PC-3 (cell line): ENCODE data around the gene APLP1. TPM values are rescaled to one million over a fixed set of nuclear protein-coding genes. Genes with fewer than 3 reads are reported as not detected.

Experiments used
- ATAC-seq: fragments of 200-7000 bp; cut with Tn5 transposase; 2 replicates; pipeline ENCODE4 v1.9.1; 2020; ENCODE audit warnings: mild to moderate bottlenecking, moderate library complexity
- BruUV-seq: library from RNA; stranded (reverse); fragments of 400-500 nt; replicated peaks from 2 replicates; lab custom pipeline; 2021; lab: Mats Ljungman, UMichigan
- CTCF ChIA-PET: fragments of 300-600 bp; sonication (Branson Sonifier 250); formaldehyde crosslinking; loops from one replicate; lab custom pipeline; 2022; ENCODE audit warnings: antibody characterized with exemption; lab: Charles Lee
- POLR2A ChIA-PET: fragments of 300-600 bp; sonication (Branson Sonifier 250); formaldehyde crosslinking; loops from one replicate; lab custom pipeline; 2022; ENCODE audit warnings: antibody characterized with exemption; ENCODE audit not compliant: unreplicated experiment; lab: Charles Lee
- DNase-seq: peaks from one replicate; pipeline ENCODE4 v3.0.0-alpha.2; 2015
- H2AFZ ChIP-seq: fragments of 300-600 bp; sonication (generic); 2 replicates; pipeline ENCODE4 v1.6.0; 2016; ENCODE audit warnings: antibody characterized with exemption, low read length
- H3F3A ChIP-seq: fragments of 300-600 bp; sonication (generic); one replicate; pipeline ENCODE4 v1.6.0; 2017; ENCODE audit warnings: antibody characterized with exemption, low read length, control low read depth, mild to moderate bottlenecking; ENCODE audit not compliant: unreplicated experiment
- H3K27ac ChIP-seq: fragments of 300-600 bp; sonication (generic); 2 replicates; pipeline ENCODE4 v1.5.1; 2016; ENCODE audit warnings: mild to moderate bottlenecking, low read length
- H3K27me3 ChIP-seq: fragments of 300-600 bp; sonication (generic); 2 replicates; pipeline ENCODE4 v1.6.1; 2016; ENCODE audit warnings: low read length, mixed read lengths
- H3K36me3 ChIP-seq: fragments of 300-600 bp; sonication (generic); 2 replicates; pipeline ENCODE4 v1.6.1; 2016; ENCODE audit warnings: low read depth, mixed run types, low read length, mixed read lengths
- H3K4me1 ChIP-seq: fragments of 300-600 bp; sonication (generic); 2 replicates; pipeline ENCODE4 v1.5.1; 2016; ENCODE audit warnings: low read length; ENCODE audit not compliant: insufficient read depth
- H3K4me2 ChIP-seq: fragments of 300-600 bp; sonication (generic); 2 replicates; pipeline ENCODE4 v1.6.0; 2016; ENCODE audit warnings: low read length
- H3K4me3 ChIP-seq: fragments of 300-600 bp; sonication (generic); 2 replicates; pipeline ENCODE4 v1.5.1; 2016; ENCODE audit warnings: mild to moderate bottlenecking, low read length, mixed read lengths
- H3K79me2 ChIP-seq: fragments of 300-600 bp; sonication (generic); 2 replicates; pipeline ENCODE4 v1.6.1; 2017; ENCODE audit warnings: low read length, mixed read lengths
- H3K9ac ChIP-seq: fragments of 300-600 bp; sonication (generic); 2 replicates; pipeline ENCODE4 v1.6.0; 2016; ENCODE audit warnings: mild to moderate bottlenecking, low read length
- H3K9me2 ChIP-seq: fragments of 300-600 bp; sonication (generic); replicated peaks from 2 replicates; pipeline ENCODE4 v1.6.1; 2016; ENCODE audit warnings: mixed run types, low read length, mixed read lengths
- H3K9me3 ChIP-seq: fragments of 300-600 bp; sonication (generic); 2 replicates; pipeline ENCODE4 v1.6.1; 2016; ENCODE audit warnings: low read length, mixed read lengths
- H4K20me1 ChIP-seq: fragments of 300-600 bp; sonication (generic); 2 replicates; pipeline ENCODE4 v1.6.1; 2016; ENCODE audit warnings: low read length, mixed read lengths
- EZH2 ChIP-seq: fragments of 300-600 bp; sonication (generic); IDR thresholded peaks from one replicate; pipeline ENCODE4 v1.6.1; 2017; ENCODE audit warnings: antibody characterized with exemption, mild to moderate bottlenecking, low read length; ENCODE audit not compliant: unreplicated experiment
- EZH2phosphoT487 ChIP-seq: fragments of 300-600 bp; sonication (generic); IDR thresholded peaks from 2 replicates; pipeline ENCODE4 v1.6.1; 2018; ENCODE audit warnings: mild to moderate bottlenecking, antibody characterized with exemption, low read length, borderline replicate concordance
- intact Hi-C: fragments of 100-400 bp; cut with micrococcal nuclease; formaldehyde crosslinking; loops from 2 replicates; pipeline ENCODE4 v1.9.0; 2023
- total RNA-seq: library from RNA; depleted of rRNA; stranded (reverse); fragments of >200 nt; gene quantifications from 2 replicates; pipeline ENCODE4 v1.2.3, GENCODE V29; 2014
- TF ChIP-seq, protein P1 (sequence below): fragments of 300-600 bp; sonication (generic); conservative IDR thresholded peaks from 2 replicates; pipeline ENCODE4 v1.5.1; 2017; ENCODE audit warnings: antibody characterized with exemption, low read depth, mild to moderate bottlenecking, low read length

The APLP1 gene
- total RNA-seq, 1 experiment from 2014 or later, result 21.1 TPM

DNA sequence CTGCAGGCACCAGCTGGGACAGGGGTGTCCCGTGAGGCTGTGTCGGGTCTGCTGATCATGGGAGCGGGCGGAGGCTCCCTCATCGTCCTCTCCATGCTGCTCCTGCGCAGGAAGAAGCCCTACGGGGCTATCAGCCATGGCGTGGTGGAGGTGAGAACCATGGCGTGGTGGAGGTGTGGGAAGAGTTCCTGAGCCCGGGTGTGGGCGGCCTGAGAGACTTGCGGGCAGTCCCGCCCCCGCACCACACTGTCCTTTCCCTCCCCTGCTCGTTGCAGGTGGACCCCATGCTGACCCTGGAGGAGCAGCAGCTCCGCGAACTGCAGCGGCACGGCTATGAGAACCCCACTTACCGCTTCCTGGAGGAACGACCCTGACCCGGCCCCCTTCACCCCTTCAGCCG is 10.7 kb downstream of the APLP1 start:
- TSS peak; percentile 41 for BruUV-seq

DNA sequence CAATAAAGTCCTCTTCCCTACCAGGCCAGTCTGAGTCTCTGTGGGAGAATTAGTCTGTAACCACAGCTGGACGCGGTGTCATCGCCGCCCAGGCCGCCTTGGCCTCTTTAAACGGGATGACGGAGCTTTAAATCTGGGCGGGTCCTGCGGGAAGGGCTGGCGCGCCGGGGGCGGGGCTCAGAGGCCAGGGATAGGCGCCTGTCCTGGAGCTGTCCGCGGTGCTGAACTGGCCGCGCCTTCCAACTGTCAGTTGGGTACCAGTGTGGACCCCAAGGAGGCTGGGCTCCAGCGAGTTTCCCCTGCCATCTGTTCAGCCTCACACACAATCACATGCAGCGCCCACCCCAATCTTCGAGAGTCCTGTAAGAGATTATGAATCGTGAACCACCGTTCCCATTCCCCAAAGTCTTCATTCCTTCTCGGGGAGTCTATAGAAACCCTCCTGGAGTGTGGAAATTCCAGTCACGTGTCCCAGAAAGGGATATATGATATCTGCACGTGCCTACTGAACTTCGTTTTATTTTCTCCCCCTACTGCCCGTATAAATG is 11.5 kb downstream of the APLP1 start:
- no peaks in the 10 kb centered on the region for H3K9me3 ChIP-seq
- H3K36me3 ChIP-seq, result no peaks in the 10 kb centered on the region
- no peaks in the 10 kb centered on the region for H3F3A ChIP-seq
- no peaks in the 10 kb centered on the region for H3K9me2 ChIP-seq
- no TSS peak for BruUV-seq
- peak overlapping the region; percentile 1; the same call in 1 of the 2 replicates for H3K4me2 ChIP-seq
- POLR2A ChIA-PET, result no interaction called here
- no peaks in the 10 kb centered on the region for H3K27me3 ChIP-seq
- no peaks in the 10 kb centered on the region for H3K79me2 ChIP-seq
- H3K4me3 ChIP-seq, result no peak overlapping the region
- no peaks in the 10 kb centered on the region; the same call in 1 of the 2 replicates for H3K4me1 ChIP-seq
- intact Hi-C loops, result no loop called here
- DNase-seq, result peak; percentile 87
- H3K9ac ChIP-seq, result no peak overlapping the region
- H2AFZ ChIP-seq, result no peak overlapping the region
- TF ChIP-seq, protein P1, sequence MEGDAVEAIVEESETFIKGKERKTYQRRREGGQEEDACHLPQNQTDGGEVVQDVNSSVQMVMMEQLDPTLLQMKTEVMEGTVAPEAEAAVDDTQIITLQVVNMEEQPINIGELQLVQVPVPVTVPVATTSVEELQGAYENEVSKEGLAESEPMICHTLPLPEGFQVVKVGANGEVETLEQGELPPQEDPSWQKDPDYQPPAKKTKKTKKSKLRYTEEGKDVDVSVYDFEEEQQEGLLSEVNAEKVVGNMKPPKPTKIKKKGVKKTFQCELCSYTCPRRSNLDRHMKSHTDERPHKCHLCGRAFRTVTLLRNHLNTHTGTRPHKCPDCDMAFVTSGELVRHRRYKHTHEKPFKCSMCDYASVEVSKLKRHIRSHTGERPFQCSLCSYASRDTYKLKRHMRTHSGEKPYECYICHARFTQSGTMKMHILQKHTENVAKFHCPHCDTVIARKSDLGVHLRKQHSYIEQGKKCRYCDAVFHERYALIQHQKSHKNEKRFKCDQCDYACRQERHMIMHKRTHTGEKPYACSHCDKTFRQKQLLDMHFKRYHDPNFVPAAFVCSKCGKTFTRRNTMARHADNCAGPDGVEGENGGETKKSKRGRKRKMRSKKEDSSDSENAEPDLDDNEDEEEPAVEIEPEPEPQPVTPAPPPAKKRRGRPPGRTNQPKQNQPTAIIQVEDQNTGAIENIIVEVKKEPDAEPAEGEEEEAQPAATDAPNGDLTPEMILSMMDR, result no peak
- TF ChIP-seq EZH2 (no peak), EZH2phosphoT487 (no peak)
- no peak overlapping the region for H3K27ac ChIP-seq
- peak; percentile 98 for ATAC-seq
- no peaks in the 10 kb centered on the region for H4K20me1 ChIP-seq
- CTCF ChIA-PET, result interaction anchor here (0.5 to 1.0 kb wide), 2 partner anchors 51 to 60 kb away, joined by 3 to 4 read pairs; no protein-coding TSS in a partner anchor

More for the DNA sequence above, 10.7 kb downstream of the APLP1 start:
- no peaks in the 10 kb centered on the region for H3K9me3 ChIP-seq
- H3K4me2 ChIP-seq, result no peak overlapping the region
- DNase-seq (no peak), ATAC-seq (no peak)
- no peaks in the 10 kb centered on the region for H4K20me1 ChIP-seq
- no peak overlapping the region for H3K27ac ChIP-seq
- no peaks in the 10 kb centered on the region for H3K79me2 ChIP-seq
- no peaks in the 10 kb centered on the region for H3K27me3 ChIP-seq
- ChIA-PET POLR2A (no interaction called here), CTCF (interaction anchor here (1.0 kb wide), 1 partner anchor 52 kb away, joined by 4 read pairs; no protein-coding TSS in a partner anchor)
- H3K4me3 ChIP-seq, result no peak overlapping the region
- no peaks in the 10 kb centered on the region; the same call in 1 of the 2 replicates for H3K4me1 ChIP-seq
- TF ChIP-seq, protein P1, result no peak
- TF ChIP-seq EZH2phosphoT487 (no peak), EZH2 (no peak)
- no peaks in the 10 kb centered on the region for H3K9me2 ChIP-seq
- no peak overlapping the region for H3K9ac ChIP-seq
- no peak overlapping the region for H2AFZ ChIP-seq
- H3F3A ChIP-seq, result no peaks in the 10 kb centered on the region
- intact Hi-C loops, result no loop called here
- H3K36me3 ChIP-seq, result no peaks in the 10 kb centered on the region
